D721Med (cell line): Measurements from ENCODE around the gene PNMA6E.

Source experiments
- DNase-seq: peaks from one replicate; pipeline ENCODE4 v3.0.0; 2011; ENCODE audit warnings: low spot score; ENCODE audit not compliant: insufficient read length
- FAIRE-seq: peaks from 2 replicates; lab custom pipeline; 2011; peaks lifted over from hg19 to GRCh38; lab: Jason Lieb, UNC
- TF ChIP-seq, protein P1 (sequence below): IDR thresholded peaks from 2 replicates; pipeline ENCODE4 v1.5.1; 2012; ENCODE audit warnings: mild to moderate bottlenecking, control low read depth; ENCODE audit not compliant: insufficient read depth; ENCODE audit errors: missing control alignments

Gene PNMA6E

DNA sequence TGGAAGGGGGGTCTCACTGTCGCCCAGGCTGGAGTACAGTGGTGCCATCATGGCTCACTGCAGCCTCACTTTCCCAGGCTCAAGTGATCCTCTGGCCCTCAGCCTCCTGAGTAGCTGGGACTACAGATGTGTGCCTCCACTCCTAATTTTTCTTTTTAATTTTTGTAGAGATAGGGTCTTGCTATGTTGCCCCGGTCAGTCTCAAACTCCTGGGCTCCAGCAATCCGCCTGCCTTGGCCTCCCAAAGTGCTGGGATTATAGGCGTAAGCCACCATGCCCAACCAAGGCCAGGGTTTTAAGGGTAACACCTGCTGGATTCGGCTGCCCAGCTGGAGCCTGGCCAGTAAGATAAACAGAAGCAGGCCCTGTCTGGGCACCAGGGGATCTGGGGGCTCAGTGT lies 41.3 kb upstream of the PNMA6E start:
- TF ChIP-seq, protein P1, sequence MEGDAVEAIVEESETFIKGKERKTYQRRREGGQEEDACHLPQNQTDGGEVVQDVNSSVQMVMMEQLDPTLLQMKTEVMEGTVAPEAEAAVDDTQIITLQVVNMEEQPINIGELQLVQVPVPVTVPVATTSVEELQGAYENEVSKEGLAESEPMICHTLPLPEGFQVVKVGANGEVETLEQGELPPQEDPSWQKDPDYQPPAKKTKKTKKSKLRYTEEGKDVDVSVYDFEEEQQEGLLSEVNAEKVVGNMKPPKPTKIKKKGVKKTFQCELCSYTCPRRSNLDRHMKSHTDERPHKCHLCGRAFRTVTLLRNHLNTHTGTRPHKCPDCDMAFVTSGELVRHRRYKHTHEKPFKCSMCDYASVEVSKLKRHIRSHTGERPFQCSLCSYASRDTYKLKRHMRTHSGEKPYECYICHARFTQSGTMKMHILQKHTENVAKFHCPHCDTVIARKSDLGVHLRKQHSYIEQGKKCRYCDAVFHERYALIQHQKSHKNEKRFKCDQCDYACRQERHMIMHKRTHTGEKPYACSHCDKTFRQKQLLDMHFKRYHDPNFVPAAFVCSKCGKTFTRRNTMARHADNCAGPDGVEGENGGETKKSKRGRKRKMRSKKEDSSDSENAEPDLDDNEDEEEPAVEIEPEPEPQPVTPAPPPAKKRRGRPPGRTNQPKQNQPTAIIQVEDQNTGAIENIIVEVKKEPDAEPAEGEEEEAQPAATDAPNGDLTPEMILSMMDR = no peak
- DNase-seq (no peak), FAIRE-seq (no peak)

GRCh38 chrX:153441981-153442380 lies 40.8 kb upstream of the PNMA6E start:
- TF ChIP-seq, protein P1 = no peak
- FAIRE-seq = no peak
- DNase-seq = no peak

DNA sequence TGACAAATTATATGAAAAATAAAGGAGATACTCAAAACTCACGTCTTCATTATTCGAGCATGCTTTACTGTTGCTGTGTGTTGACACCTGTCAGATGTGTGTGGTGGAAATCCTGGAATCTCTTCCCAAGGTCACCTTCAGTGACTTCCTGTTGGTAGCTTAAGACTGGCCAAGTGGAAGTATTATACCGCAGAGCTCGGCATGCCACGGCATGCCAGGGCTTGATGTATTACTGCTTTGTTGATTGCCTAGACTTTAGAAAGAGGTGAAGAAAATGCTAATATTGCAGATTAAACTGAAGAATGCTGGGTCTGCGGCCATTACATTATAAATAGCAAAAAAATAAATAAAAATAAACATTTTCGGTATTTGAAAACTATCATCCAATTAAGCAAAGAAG lies 40.1 kb upstream of the PNMA6E start:
- TF ChIP-seq, protein P1 = no peak
- DNase-seq (no peak), FAIRE-seq (no peak)

GRCh38 chrX:153440556-153441135 lies 39.5 kb upstream of the PNMA6E start:
- DNase-seq (no peak), FAIRE-seq (no peak)
- TF ChIP-seq, protein P1 = no peak

DNA sequence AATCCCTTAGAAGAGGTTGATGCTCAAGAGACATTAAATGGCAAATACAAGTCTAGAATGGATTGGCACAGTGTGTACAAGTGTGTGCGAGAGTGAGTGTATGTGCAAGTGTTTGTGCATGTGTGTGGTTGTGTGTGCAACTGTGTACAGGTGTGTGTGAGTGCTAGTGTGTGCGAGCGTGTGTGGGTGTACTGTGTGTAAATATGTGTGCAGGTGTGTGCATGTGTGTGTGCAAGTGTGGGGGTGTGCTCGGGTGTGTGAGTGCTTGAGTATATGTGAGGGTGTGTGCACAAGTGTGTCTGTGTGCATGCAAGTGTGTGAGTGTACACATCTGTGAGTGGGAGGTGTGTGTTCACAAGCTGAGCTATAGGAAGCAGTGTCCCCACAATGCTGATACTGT lies 38.8 kb upstream of the PNMA6E start:
- FAIRE-seq (no peak), DNase-seq (no peak)
- TF ChIP-seq, protein P1 = no peak

DNA sequence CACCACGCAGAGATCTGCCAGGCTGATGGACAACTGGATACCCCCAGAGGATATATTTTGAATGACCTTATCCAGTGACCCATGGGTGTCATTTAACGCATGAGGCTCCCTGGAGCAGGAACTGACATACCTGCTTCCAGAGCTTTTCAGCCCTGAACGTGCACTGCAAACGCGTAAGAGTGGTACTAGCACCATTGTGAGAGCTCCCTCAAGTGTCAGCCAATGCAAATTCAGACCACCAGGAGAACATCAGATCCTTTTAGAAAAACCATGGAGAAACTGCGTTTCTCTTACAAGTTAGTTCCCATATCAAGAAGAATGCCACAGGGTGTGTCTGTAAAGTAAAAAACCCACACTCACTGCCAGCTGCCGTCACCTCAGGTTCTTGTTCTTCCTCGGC lies 37.4 kb upstream of the PNMA6E start:
- FAIRE-seq (no peak), DNase-seq (no peak)
- TF ChIP-seq, protein P1 = peak; percentile 11

DNA sequence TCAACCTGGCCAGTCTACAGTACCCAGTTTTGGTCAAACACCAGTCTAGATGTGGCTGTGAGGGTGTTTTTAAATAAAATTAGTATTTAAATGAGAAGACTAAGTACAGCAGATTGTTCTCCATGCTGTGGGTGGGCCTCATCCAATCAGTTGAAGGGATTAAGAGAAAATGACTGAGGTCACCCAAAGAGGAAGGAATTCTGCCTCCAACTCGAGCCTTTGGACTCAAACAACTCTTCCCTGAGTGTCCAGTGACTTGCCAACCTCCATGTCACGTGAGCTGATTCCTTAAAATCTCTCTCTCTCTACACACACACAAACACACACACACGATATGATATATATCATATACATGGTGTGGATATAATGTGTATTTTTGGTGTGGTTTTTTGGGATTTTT lies 34.7 kb upstream of the PNMA6E start:
- no peak for FAIRE-seq
- TF ChIP-seq, protein P1 = no peak
- no peak for DNase-seq
